Myocyte (in vitro differentiated cells): ENCODE data around the gene COTL1. TPM values are rescaled to one million over a fixed set of nuclear protein-coding genes. Genes with fewer than 3 reads are reported as not detected.

Source experiments
- DNase-seq: peaks from one replicate; pipeline ENCODE4 v3.0.0-alpha.2; 2012; ENCODE audit warnings: low read depth
- polyA plus RNA-seq: library from polyadenylated mRNA; unstranded; fragments of >200 nt; gene quantifications from one replicate; pipeline ENCODE4 v1.2.1, GENCODE V29; 2012; ENCODE audit warnings: missing spikeins
- total RNA-seq: library from RNA; depleted of rRNA; stranded (reverse); fragments of >200 nt; gene quantifications from 2 replicates; pipeline ENCODE4 v1.2.3, GENCODE V29; 2014

Gene COTL1, protein sequence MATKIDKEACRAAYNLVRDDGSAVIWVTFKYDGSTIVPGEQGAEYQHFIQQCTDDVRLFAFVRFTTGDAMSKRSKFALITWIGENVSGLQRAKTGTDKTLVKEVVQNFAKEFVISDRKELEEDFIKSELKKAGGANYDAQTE
- 14.5 and 16.8 TPM in 2 replicates for total RNA-seq
- 37.5 TPM for polyA plus RNA-seq

DNA sequence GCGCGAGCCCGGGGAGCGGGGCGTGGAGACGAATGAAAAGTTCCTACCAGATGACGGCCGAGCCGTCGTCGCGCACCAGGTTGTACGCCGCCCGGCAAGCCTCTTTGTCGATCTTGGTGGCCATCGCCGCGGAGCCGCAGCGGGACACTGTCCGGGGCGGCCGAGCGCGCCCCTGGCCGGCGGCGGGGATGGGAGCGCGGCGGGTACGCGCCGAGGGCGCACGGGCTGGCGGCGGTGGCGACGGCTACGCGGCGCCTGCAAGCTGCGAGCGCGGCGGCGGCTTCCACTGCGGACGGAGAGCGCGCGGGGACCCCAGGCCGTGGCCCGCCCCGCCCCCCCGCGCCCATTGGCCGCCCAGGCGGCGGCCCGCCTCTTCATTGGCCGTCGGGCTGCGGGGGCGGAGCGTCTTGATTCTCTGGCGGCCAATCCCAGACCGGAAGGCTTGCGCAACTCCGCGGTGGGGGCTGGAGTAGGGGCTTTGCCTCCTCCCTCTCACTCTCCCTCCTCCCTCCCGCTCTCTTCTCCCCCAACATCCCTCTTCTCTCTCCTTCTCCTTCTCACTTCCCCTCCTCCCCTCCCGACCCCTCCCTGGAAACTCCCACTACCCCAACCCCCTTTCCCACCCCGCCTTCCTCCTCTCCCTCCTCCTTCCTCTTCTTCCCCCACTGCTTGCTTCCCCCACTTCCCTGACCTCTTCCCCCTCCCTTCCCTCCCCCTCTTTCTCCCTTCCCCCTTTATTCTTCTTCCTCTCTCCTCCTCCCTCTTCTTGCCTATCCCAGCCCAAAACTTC lies at the start of gene COTL1:
Gene COTL1 (minus strand): TSS at position 288 of the 790 bp plus-strand sequence. CDS start 164 bp downstream, at position 124.
- DNase-seq = peak; percentile 94

DNA sequence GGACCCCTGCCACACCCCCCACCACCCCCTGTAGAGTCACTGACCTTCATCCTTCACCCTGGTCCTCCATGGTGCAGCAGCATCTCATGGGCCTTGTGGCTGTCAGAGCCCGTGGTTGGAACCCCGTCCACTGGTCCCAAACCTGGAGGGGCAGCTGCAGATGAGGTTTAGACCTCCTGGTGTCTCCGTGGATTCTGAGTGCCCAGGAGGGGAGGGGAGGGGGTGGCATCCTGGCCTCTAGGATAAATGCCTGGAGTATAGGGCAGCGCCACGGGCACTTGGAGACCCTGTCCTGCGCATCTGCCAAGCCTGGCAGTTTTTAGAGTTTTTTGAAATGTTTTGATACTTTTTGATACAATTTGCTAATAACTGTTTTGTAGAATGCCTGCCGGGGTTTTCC lies 48.0 kb upstream of the COTL1 start:
- no peak for DNase-seq

DNA sequence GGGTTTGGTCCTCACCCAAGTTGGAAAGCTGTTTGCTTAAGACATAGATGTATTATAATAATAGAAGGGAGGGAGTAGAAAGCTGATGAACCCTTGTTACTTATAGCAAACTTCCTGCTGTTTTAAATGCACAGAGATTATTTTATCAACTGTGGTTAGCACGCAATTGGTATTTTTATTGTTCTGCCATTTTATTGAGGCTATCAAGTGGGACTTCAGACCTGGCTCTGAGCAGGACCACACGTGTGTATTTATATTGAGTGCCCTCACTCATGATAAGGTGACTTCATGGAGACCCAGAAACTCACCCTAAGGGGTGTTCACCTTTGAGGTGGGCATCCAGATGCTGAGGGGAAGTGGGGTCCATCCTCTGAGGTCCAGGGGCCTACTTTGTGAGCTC lies 47.5 kb upstream of the COTL1 start:
- no peak for DNase-seq

DNA sequence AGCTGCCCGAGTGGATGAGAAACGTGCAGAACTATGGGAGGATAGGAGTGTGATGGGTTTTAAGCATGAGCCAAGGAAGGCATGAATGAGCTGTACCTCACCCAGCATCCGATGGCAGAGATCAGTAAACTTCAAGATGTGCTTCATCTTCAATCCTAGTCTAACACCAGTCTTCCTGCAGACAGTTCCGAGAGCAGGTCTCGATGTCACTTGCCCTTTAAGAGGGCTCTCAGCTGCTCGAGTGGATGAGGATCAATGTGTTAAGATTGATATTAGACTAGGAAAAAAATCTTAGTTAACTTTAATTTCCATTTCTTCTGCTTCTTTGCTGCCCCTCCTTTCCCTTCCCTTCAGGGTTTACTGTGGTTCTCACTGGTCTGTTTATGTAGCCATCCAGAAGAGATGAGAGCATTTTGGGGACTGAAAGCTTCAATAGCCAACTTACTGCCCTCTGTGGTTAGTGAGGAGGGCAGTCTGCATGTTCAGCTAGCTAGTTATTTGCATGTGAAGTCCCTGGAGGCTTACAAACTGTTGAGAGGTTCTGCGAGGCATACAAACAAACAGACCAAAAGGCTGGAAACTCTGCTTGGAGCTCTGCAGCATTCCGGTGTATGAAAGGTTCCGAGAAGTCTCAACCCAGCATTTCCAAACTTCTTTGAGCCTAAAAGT lies 45.7 kb upstream of the COTL1 start:
- DNase-seq = no peak

DNA sequence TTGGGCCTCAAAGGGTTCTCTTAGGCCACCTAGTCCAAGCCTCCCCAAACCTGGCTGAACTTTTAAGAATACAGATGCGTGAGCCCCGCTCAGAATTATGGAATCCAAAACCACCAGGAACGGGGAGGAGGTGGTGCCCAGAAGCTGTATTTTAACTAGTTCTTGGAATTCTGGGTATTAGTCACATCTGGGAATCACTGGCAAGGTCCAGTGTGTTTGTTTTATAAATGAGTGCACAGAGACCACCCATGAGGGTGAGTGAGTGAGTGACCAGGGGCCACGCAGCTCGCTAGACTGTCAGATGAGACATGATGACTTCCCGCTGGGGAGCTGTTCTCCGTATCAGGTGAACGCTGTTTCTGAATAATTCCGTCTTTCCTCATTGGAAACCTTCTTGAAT lies 44.6 kb upstream of the COTL1 start:
- DNase-seq = no peak

DNA sequence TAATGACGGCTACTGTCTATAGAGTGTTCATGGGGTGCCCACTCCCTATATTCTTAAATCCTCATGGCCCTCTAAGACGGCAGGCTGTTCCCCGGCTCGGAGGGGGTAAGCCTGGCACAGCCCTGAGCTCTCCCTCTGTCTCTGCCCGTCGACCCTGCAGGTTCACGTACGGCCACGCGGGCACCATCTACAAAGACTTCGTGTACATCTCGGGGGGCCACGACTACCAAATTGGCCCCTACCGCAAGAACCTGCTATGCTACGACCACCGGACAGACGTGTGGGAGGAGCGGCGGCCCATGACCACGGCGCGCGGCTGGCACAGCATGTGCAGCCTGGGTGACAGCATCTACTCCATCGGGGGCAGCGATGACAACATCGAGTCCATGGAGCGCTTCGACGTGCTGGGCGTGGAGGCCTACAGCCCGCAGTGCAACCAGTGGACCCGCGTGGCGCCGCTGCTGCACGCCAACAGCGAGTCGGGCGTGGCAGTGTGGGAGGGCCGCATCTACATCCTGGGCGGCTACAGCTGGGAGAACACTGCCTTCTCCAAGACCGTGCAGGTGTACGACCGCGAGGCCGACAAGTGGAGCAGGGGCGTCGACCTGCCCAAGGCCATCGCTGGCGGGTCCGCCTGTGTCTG lies 43.7 kb upstream of the COTL1 start:
- DNase-seq = no peak

DNA sequence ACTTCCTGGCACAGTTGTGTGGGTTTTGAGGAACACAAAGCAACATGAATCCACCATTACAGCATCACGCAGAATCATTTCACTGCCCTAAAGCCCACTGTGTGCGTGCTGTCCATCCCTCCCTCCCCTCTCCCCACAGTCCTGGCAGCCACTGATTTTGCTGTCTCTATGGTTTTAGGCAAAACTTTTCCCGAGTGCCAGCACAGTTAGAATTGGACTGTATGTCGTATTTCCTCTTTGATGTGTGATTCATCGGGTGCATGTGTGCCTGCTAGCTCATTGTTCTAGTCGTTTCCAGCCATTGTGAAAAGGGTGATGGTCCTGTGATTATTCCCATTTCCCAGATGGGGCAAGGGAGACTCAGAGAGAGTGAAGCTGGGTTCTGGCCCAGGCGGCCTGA lies 43.1 kb upstream of the COTL1 start:
- DNase-seq = no peak

DNA sequence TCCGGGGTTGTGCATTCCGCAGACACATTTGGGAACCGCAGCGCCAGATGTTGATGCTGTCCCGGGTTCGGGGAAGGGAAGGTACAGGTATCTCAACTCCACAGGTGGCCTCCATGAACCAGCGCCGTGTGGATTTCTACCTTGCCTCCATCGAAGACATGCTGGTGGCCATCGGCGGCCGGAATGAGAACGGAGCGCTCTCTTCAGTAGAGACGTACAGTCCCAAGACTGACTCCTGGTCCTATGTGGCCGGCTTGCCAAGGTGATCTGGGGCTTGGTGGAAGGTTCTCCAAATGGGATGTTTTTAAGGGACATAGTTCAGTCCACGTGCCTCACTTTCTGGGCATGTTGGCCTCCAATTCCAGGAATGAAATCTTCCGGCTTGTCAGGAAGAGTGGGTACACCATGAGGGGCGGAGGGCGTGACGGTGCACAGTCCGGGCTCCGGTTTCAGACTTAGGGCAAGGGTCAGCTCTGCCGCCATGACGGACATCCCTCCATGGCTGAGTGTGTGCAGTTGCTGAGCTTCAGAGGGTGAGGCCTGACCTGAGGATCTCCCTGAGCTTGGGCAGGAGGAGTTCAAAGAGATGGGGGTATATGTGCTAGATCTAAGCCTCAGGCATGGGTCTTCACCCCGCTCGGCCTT lies 41.9 kb upstream of the COTL1 start:
- no peak for DNase-seq

DNA sequence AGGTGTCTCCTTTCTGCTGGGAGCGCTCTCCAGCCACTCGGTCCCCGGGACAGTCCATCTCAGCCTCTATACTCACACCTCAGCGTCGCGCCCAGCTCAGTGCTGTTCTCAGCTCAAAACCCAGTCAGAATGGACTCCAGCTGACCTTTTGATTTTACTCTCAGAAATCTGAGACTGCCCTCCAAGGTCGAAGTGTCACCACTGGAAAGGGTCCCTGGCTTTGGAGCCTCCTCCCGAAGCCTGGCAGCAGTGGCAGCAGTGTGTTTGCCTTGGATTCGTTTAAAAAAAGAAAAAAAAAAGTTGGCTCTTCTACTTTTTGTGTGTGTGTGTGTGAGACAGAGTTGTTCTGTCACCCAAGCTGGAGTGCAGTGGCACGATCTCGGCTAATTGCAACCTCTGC lies 40.8 kb upstream of the COTL1 start:
- DNase-seq = no peak

DNA sequence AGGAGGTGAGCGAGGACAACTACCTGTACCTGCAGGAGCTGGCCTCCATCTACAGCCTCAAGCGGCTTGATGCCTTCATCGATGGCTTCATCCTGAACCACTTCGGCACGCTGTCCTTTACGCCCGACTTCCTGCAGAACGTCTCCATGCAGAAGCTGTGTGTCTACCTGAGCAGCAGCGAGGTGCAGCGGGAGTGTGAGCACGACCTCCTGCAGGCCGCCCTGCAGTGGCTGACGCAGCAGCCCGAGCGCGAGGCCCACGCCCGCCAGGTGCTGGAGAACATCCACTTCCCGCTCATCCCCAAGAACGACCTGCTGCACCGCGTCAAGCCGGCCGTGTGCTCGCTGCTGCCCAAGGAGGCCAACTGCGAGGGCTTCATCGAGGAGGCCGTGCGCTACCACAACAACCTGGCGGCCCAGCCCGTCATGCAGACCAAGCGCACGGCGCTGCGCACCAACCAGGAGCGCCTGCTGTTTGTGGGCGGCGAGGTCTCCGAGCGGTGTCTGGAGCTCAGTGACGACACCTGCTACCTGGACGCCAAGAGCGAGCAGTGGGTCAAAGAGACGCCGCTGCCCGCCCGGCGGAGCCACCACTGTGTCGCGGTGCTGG lies 39.5 kb upstream of the COTL1 start:
- DNase-seq = no peak

DNA sequence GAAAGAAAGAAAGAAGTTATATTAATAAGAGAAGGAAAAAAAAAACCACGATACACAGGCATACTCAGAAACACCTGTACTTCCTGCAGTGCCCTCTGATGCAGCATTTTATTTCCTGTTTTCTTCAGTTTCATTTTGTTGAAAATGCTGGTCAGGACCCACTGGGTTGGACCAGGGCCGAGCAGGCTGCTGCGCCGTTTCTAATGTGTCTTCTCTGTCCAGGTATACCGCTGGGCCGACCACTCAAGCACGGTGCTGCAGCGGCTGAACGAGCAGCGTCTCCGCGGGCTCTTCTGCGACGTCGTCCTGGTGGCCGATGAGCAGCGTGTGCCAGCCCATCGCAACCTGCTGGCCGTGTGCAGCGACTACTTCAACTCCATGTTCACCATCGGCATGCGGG lies 38.8 kb upstream of the COTL1 start:
- DNase-seq = no peak

DNA sequence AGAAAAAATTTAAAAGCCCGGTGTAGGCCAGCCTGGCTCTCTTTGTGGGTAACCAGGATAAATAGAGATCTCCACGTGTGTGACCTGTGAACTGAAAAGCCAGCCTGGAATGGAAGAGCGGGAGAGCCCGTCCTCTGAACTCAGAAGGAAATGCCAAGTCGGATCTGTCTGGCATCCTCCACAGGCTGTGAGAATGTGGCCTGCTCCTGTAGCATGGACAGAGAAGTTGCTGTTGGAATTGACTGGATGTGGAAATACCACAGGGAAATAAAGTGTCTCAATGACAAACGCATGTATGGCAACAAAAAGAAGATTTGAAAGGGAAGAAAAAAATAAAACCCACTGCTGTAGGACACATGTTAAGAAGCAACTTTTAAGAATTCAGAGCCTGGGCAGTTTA lies 37.1 kb upstream of the COTL1 start:
- no peak for DNase-seq

DNA sequence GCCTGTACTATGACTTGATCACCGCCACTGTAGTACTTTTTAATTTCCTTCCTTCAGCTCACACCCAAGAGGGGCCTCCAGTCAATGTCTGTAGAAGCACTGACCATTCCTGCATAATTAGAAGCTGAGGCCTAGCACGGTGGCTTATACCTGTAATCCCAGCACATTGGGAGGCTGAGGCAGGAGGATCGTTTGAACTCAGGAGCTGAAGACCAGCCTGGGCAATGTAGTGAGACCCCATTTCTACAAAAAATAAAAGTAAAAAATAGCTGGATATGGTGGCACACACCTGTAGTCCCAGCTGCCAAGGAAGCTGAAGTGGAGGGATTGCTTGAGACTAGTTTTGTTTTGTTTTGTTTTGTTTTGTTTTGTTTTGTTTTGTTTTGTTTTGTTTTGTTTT lies 36.4 kb upstream of the COTL1 start:
- no peak for DNase-seq

DNA sequence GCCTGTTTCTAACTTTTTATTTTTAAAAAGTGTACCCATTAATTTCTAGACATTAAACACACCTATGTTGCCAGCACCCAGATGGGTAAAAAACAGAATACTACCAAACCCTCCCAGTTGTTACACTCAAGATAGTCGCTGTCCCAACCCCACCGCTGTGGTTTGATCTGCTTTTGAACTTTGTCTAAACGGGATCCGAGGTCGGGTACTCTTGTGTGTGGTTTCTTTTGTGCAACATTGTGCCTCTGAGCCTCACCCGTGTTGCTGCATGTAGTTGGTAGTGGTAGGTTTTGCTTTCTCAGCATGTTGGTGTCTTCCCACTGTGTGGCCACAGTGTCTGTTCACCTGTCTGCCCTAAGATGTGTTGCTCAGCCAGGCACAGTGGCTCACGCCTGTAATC lies 34.7 kb upstream of the COTL1 start:
- DNase-seq = no peak

DNA sequence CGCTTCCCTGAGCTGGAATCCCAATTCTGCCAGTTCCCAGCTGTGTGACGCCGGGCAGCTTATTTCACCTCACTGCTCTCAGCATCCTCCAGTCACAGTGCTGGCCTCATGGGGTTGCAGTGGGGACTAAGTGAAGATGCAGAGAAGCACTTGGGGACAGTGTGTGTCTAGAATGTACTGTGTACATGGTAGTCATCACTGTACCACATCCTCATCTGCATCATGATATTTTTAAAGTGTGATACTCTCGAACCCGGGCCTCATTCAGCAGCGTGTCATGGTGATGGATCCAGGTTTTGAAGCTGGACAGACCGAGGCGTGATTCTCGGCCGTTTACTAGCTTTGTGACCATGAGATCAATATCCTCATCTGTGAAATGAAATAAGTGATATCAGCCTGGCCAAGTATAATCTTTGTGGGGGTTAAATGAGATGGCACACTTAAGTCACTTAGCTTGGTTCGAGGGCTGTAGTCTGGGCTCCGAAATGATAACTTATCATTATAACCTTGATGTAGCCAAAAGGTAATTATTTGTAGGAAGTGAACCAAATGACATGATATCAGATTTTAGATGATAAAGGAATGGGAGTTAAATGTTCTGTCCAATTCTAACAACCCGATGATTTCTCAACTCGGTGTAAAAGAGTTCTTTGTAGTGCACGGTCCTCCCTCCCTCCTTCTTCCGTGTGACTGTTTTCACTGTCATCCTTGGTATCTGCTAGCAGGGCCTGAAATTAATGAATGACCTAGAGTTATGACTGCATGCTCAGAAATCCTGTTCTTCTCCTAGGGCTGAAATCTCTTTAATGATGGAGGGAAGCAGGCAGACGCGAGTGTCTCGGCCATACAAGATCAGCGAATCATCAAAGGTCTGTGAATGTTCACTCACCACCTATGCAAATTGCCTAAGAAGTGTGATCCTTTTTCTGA lies 32.4 kb upstream of the COTL1 start:
- no peak for DNase-seq

DNA sequence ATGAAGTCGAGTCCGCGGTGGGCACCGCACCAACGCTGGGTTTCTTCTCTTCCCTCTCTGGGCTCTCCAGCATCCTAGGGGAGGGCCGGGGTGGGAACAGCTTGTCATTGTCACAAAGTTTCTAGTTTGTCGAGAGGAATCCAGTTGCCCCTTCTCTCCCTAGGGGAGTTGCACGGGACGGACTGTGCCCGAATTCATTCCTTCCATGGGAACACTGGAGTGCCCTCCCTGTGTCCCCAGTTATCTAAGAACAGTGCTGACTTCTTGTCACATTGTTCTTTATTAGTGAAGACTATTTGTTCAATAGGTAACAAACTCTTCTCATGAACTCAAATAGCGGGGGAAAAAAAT lies 31.6 kb upstream of the COTL1 start:
- no peak for DNase-seq

DNA sequence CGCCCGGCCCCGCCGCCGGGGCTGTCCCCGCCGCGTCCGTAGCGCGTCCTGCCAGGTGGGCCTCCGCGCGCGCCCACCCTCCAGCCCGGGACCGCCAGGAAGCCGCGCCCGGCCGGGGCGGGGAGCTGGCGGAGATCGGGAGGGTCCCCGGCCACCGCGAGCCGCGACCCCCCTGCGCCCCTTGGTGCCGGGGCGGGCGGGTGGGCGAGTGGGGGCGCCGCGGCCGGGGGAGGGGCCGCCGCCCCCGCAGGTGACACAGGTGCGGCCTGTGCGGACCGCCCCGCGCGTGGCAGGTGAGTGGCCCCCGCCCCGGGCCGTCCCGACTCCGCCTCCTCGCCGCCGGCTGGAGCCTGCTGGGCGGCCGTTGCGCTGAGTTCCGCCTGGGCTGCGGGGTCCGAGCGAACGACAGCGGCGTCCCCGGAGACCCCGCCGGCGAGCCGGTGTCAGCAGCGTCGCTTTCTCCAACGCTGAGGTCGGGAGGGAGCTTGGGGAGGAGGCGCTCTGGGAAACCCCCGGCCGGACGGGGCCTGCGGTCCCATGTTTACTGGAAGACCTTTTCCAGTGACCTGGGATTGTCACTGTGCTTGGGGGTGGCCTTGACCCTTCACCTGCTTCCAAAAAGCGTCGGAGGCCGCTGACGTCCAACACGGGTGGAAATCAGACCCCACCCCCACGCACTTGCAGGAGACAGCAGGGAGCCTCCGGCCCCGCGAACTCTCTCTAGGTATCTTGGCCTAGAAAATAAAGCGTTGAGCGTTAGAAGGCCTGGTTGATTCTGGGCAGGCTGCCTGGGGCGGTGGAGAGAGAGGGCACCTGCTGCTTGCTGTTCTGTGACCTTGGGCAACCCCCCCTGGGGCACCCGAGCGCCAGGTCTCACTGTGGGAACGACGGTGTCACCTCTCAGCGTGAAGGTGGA lies 31.0 kb upstream of the COTL1 start:
- DNase-seq = peak; percentile 46

DNA sequence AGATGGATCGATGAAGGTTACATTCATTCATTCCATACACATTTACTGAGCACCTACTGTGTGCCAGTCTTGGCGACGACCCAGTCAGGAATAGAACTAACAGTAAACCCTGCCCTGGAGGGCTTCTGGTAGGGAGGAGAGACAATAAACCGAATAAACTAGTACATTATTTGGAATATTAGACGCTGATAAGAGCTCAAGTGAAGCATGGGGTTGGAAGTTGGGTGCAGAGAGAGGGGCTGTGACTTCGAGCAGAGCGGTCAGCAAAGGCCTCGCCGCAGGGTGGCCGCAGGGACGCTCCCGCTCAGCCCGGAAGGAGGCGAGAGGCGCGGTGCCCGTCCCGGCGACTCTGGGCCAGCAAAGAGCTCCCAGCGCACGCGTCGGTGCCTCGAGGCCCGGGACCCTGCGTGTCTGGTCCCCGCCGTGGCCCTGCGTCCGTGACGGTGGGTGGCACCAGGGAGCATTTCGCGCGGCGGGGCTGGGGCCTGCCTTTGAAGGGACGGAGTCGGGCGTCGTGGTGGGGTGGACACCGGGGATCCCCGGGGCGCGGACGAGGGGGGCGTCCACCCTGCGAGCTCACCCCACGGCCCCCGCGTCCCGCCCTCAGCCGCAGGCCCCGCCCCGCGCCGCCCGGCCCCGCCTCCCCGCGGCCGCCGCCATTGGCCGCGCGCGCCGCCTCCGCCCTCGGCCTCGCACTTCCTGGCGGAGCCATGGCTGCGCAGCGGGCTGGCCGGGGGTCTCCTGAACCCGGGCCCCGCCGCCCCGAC lies 30.1 kb upstream of the COTL1 start, which contains the start of gene KLHL36:
Gene KLHL36 (plus strand): TSS at position 684 of the 767 bp plus-strand sequence. CDS start 2,357 bp downstream, outside the sequence.
- peak; percentile 48 for DNase-seq
